Measurements from ENCODE around the gene TPRN. TPM values are rescaled to one million over a fixed set of nuclear protein-coding genes. Genes with fewer than 3 reads are reported as not detected.
A peak's percentile ranks its signal among the peaks of the same experiment; 100 is the strongest.
"Not testable (repeated sequence)": the region's sequence is repeated elsewhere in the genome, so short reads cannot be mapped to it uniquely, and the experiment has no call there.

TPRN gene
- polyA plus RNA-seq, 1 donor: 32.1 TPM

- Histone ChIP-seq H3K27me3 (ENCODE audit: control insufficient read depth, insufficient read depth, low read length) (no peaks in the 10 kb centered on the region), H3K27ac (ENCODE audit: low read length) (peak overlapping the region; percentile 86), H3K36me3 (ENCODE audit: control insufficient read depth, insufficient read depth, low read length) (peaks cover 24% of the 10 kb centered on the region), H3K4me3 (ENCODE audit: low read length) (peak overlapping the region; percentile 81), H3K9me3 (ENCODE audit: control insufficient read depth, low read depth, low read length) (no peaks in the 10 kb centered on the region), H3K4me1 (ENCODE audit: control insufficient read depth, insufficient read depth, low read length) (peaks cover 48% of the 10 kb centered on the region)
- WGBS (ENCODE audit: insufficient coverage, low lambda C conversion rate): no CpG with 5 or more reads among the region's 36 CpGs
- no peak for DNase-seq
Measured at GRCh38 chr9:137242269-137243203, 42.0 kb upstream of the TPRN start.

GRCh38 chr9:137241490-137242268, 41.1 kb upstream of the TPRN start:
- Histone ChIP-seq H3K9me3 (ENCODE audit: control insufficient read depth, low read depth, low read length) (no peaks in the 10 kb centered on the region), H3K36me3 (ENCODE audit: control insufficient read depth, insufficient read depth, low read length) (peaks cover 24% of the 10 kb centered on the region), H3K4me3 (ENCODE audit: low read length) (peak overlapping the region; percentile 81), H3K27me3 (ENCODE audit: control insufficient read depth, insufficient read depth, low read length) (no peaks in the 10 kb centered on the region), H3K4me1 (ENCODE audit: control insufficient read depth, insufficient read depth, low read length) (peaks cover 56% of the 10 kb centered on the region), H3K27ac (ENCODE audit: low read length) (peak overlapping the region; percentile 86)
- WGBS (ENCODE audit: insufficient coverage, low lambda C conversion rate): no CpG with 5 or more reads among the region's 83 CpGs
- DNase-seq: peak in 1 of 2 donors; percentile 72

- peak; percentile 100 for DNase-seq
- peaks cover 58% of the 10 kb centered on the region for H3K4me1 ChIP-seq (ENCODE audit: control insufficient read depth, insufficient read depth, low read length)
- peaks cover 24% of the 10 kb centered on the region for H3K36me3 ChIP-seq (ENCODE audit: control insufficient read depth, insufficient read depth, low read length)
- peaks cover 2% of the 10 kb centered on the region for H3K9me3 ChIP-seq (ENCODE audit: control insufficient read depth, low read depth, low read length)
- no peaks in the 10 kb centered on the region for H3K27me3 ChIP-seq (ENCODE audit: control insufficient read depth, insufficient read depth, low read length)
- whole genome bisulfite sequencing (ENCODE audit: insufficient coverage, low lambda C conversion rate): no CpG with 5 or more reads among the region's 67 CpGs
- peak within 1 kb of the TSS; percentile 96 for H3K27ac ChIP-seq (ENCODE audit: low read length)
- peak within 1 kb of the TSS; percentile 81 for H3K4me3 ChIP-seq (ENCODE audit: low read length)
Measured at GRCh38 chr9:137240841-137241489, 40.4 kb upstream of the TPRN start, which contains the start of gene TUBB4B. Gene TUBB4B, plus strand, starts transcription at chr9:137241287. Its CDS starts 74 bp downstream, at chr9:137241361.

- peak; percentile 85 to 90 for DNase-seq
- H3K4me3 ChIP-seq (ENCODE audit: low read length): peak overlapping the region; percentile 67
- WGBS (ENCODE audit: insufficient coverage, low lambda C conversion rate): no CpG with 5 or more reads among the region's 58 CpGs
- peaks cover 24% of the 10 kb centered on the region for H3K36me3 ChIP-seq (ENCODE audit: control insufficient read depth, insufficient read depth, low read length)
- H3K4me1 ChIP-seq (ENCODE audit: control insufficient read depth, insufficient read depth, low read length): peaks cover 60% of the 10 kb centered on the region
- H3K9me3 ChIP-seq (ENCODE audit: control insufficient read depth, low read depth, low read length): peaks cover 7% of the 10 kb centered on the region
- H3K27ac ChIP-seq (ENCODE audit: low read length): peak overlapping the region; percentile 96
- H3K27me3 ChIP-seq (ENCODE audit: control insufficient read depth, insufficient read depth, low read length): no peaks in the 10 kb centered on the region
Measured at GRCh38 chr9:137240318-137240840, 39.8 kb upstream of the TPRN start.

GRCh38 chr9:137239541-137240200, 39.1 kb upstream of the TPRN start:
- Histone ChIP-seq H3K36me3 (ENCODE audit: control insufficient read depth, insufficient read depth, low read length) (peaks cover 24% of the 10 kb centered on the region), H3K4me3 (ENCODE audit: low read length) (peak overlapping the region; percentile 67), H3K27ac (ENCODE audit: low read length) (peak overlapping the region; percentile 96), H3K4me1 (ENCODE audit: control insufficient read depth, insufficient read depth, low read length) (peaks cover 61% of the 10 kb centered on the region)
- no CpG with 5 or more reads among the region's 27 CpGs for whole genome bisulfite sequencing (ENCODE audit: insufficient coverage, low lambda C conversion rate)
- not testable (repeated sequence) for DNase-seq; H3K9me3 ChIP-seq (ENCODE audit: control insufficient read depth, low read depth, low read length); H3K27me3 ChIP-seq (ENCODE audit: control insufficient read depth, insufficient read depth, low read length)

- peak; percentile 72 to 79 for DNase-seq
- WGBS (ENCODE audit: insufficient coverage, low lambda C conversion rate): no CpG with 5 or more reads among the region's 13 CpGs
- H3K4me1 ChIP-seq (ENCODE audit: control insufficient read depth, insufficient read depth, low read length): peaks cover 47% of the 10 kb centered on the region
- H3K36me3 ChIP-seq (ENCODE audit: control insufficient read depth, insufficient read depth, low read length): peaks cover 16% of the 10 kb centered on the region
- peak overlapping the region; percentile 60 for H3K4me3 ChIP-seq (ENCODE audit: low read length)
- no peaks in the 10 kb centered on the region for H3K27me3 ChIP-seq (ENCODE audit: control insufficient read depth, insufficient read depth, low read length)
- H3K27ac ChIP-seq (ENCODE audit: low read length): peak overlapping the region; percentile 95
- peaks cover 15% of the 10 kb centered on the region for H3K9me3 ChIP-seq (ENCODE audit: control insufficient read depth, low read depth, low read length)
Measured at GRCh38 chr9:137237759-137238726, 37.5 kb upstream of the TPRN start.

- Histone ChIP-seq H3K36me3 (ENCODE audit: control insufficient read depth, insufficient read depth, low read length) (peaks cover 15% of the 10 kb centered on the region), H3K4me3 (ENCODE audit: low read length) (peak overlapping the region; percentile 60), H3K4me1 (ENCODE audit: control insufficient read depth, insufficient read depth, low read length) (peaks cover 50% of the 10 kb centered on the region), H3K9me3 (ENCODE audit: control insufficient read depth, low read depth, low read length) (peaks cover 24% of the 10 kb centered on the region), H3K27ac (ENCODE audit: low read length) (peak overlapping the region; percentile 95), H3K27me3 (ENCODE audit: control insufficient read depth, insufficient read depth, low read length) (no peaks in the 10 kb centered on the region)
- no peak for DNase-seq
- WGBS (ENCODE audit: insufficient coverage, low lambda C conversion rate): no CpG with 5 or more reads among the region's 11 CpGs
Measured at GRCh38 chr9:137236936-137237421, 36.4 kb upstream of the TPRN start.

GRCh38 chr9:137236238-137236935, 35.8 kb upstream of the TPRN start:
- Histone ChIP-seq H3K36me3 (ENCODE audit: control insufficient read depth, insufficient read depth, low read length) (peaks cover 18% of the 10 kb centered on the region), H3K4me3 (ENCODE audit: low read length) (peak overlapping the region; percentile 80), H3K4me1 (ENCODE audit: control insufficient read depth, insufficient read depth, low read length) (peaks cover 56% of the 10 kb centered on the region), H3K27ac (ENCODE audit: low read length) (peak overlapping the region; percentile 95), H3K27me3 (ENCODE audit: control insufficient read depth, insufficient read depth, low read length) (no peaks in the 10 kb centered on the region), H3K9me3 (ENCODE audit: control insufficient read depth, low read depth, low read length) (peaks cover 24% of the 10 kb centered on the region)
- no CpG with 5 or more reads among the region's 31 CpGs for whole genome bisulfite sequencing (ENCODE audit: insufficient coverage, low lambda C conversion rate)
- peak; percentile 97 to 98 for DNase-seq

All from large intestine (tissue), 3 donors.